GM12874 (cell line): ENCODE measurements around the gene CYP19A1.

Experiments
- CTCF ChIP-seq: IDR thresholded peaks from 2 replicates; pipeline ENCODE4 v1.5.1; 2011; ENCODE audit warnings: low read depth, mild to moderate bottlenecking, control low read depth, low read length, moderate library complexity; ENCODE audit not compliant: insufficient read depth

The CYP19A1 gene

GRCh38 chr15:51310064-51310463 is 28.3 kb downstream of the CYP19A1 start:
- TF ChIP-seq CTCF = no peak

GRCh38 chr15:51307811-51308210 is 30.6 kb downstream of the CYP19A1 start:
- TF ChIP-seq CTCF = no peak

GRCh38 chr15:51307325-51307724 is 31.1 kb downstream of the CYP19A1 start:
- no peak for TF ChIP-seq CTCF

- TF ChIP-seq CTCF = no peak
Observed at GRCh38 chr15:51303462-51303980, 34.9 kb downstream of the CYP19A1 start.

- TF ChIP-seq CTCF = no peak
Observed at GRCh38 chr15:51302480-51302879, 35.9 kb downstream of the CYP19A1 start.

- no peak for TF ChIP-seq CTCF
Observed at GRCh38 chr15:51299187-51300015, 39.0 kb downstream of the CYP19A1 start.

- TF ChIP-seq CTCF = no peak
Observed at GRCh38 chr15:51298620-51299019, 39.8 kb downstream of the CYP19A1 start.
